Right lobe of liver (tissue), 4 donors: ENCODE results near the gene TBC1D12.

ENCODE experiments used
- POLR2A ChIP-seq: fragments of 450-650 bp; IDR thresholded peaks from one replicate; pipeline ENCODE4 v1.6.1; 2017; ENCODE audit warnings: antibody characterized with exemption, mild to moderate bottlenecking
- TF ChIP-seq, protein P1 (sequence below), 4 donors: fragments of 200-600 bp in 3 of 4; fragments of 450-650 bp in 1 of 4; IDR thresholded peaks; one replicate each; pipeline versions ENCODE4 v1.5.1 to v1.8.0; 2016 to 2022; ENCODE audit warnings: antibody characterized with exemption in 4 of 4, mild to moderate bottlenecking in 2 of 4
- donor health status: DM: no; HTN: no; CAD: no.
- donor health status: DM: no; HTN: no; CAD: no.
- donor health status: DM: no; HTN: yes; CAD: no.

DNA sequence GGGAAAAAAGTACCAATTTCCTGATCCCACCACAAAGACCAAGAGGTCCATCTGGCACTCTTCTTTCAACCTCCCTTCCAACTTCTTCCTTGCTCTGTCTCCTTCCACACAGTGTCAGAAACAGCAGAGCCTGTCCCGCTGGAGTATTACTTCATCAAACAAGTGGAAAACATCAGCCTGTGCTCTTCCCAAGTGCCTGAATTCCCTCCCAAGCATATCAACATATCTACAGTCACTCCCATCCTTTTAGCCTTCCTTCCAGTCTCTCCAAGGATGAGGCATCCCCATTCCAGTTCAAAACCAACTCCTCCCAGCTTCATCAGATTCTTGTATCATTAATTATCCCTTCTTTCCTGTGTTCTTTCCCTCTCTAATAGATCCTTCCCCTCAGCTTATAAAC lies 37.9 kb upstream of the TBC1D12 start:
- TF ChIP-seq POLR2A, result no peak
- TF ChIP-seq, protein P1, sequence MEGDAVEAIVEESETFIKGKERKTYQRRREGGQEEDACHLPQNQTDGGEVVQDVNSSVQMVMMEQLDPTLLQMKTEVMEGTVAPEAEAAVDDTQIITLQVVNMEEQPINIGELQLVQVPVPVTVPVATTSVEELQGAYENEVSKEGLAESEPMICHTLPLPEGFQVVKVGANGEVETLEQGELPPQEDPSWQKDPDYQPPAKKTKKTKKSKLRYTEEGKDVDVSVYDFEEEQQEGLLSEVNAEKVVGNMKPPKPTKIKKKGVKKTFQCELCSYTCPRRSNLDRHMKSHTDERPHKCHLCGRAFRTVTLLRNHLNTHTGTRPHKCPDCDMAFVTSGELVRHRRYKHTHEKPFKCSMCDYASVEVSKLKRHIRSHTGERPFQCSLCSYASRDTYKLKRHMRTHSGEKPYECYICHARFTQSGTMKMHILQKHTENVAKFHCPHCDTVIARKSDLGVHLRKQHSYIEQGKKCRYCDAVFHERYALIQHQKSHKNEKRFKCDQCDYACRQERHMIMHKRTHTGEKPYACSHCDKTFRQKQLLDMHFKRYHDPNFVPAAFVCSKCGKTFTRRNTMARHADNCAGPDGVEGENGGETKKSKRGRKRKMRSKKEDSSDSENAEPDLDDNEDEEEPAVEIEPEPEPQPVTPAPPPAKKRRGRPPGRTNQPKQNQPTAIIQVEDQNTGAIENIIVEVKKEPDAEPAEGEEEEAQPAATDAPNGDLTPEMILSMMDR (IDR thresholded peaks at IDR 0.05), result no peak
